K562 (cell line): ENCODE results near the gene PHF12. TPM values are rescaled to one million over a fixed set of nuclear protein-coding genes. Genes with fewer than 3 reads are reported as not detected.

Source experiments
- CREM ChIP-seq: IDR thresholded peaks from 2 replicates; pipeline ENCODE4 v1.6.1; 2014; ENCODE audit warnings: antibody characterized with exemption, low read depth
- CTBP1 ChIP-seq: fragments of 450-650 bp; IDR thresholded peaks from 2 replicates; pipeline ENCODE4 v1.6.1; 2016; ENCODE audit warnings: borderline replicate concordance
- FOXA3 ChIP-seq, 2 experiments: fragments of 450-650 bp in 1 of 2; sonication (generic) in 1 of 2; formaldehyde crosslinking; IDR thresholded peaks in 1 of 2; conservative IDR thresholded peaks in 1 of 2; 2 replicates each; pipeline versions ENCODE4 v1.4.0 to v1.8.0; 2020 to 2022; ENCODE audit warnings: mild to moderate bottlenecking in 2 of 2, missing genetic modification reagents in 1 of 2
- FOXK2 ChIP-seq, 2 experiments: fragments of 450-650 bp; IDR thresholded peaks in 1 of 2; conservative IDR thresholded peaks in 1 of 2; 2 replicates each; pipeline ENCODE4 v1.6.1; 2016; ENCODE audit warnings: low read depth in 2 of 2, mild to moderate bottlenecking in 1 of 2
- HIVEP1 ChIP-seq: fragments of 250-450 bp; sonication (Bioruptor Pico); IDR thresholded peaks from 2 replicates; pipeline ENCODE4 v1.4.0; 2020; ENCODE audit warnings: mild to moderate bottlenecking
- PHB ChIP-seq: fragments of 250-450 bp; sonication (Bioruptor Pico); IDR thresholded peaks from 2 replicates; pipeline ENCODE4 v1.5.0; 2021
- TSC22D4 ChIP-seq: fragments of 450-650 bp; IDR thresholded peaks from 2 replicates; pipeline ENCODE4 v1.6.1; 2016; ENCODE audit warnings: missing genetic modification characterization, missing biosample characterization, control low read depth
- XRCC3 ChIP-seq: fragments of 450-650 bp; IDR thresholded peaks from 2 replicates; pipeline ENCODE4 v1.6.1; 2017; ENCODE audit warnings: mild to moderate bottlenecking, moderate library complexity
- ZFP1 ChIP-seq: fragments of 450-650 bp; formaldehyde crosslinking; IDR thresholded peaks from 2 replicates; pipeline ENCODE4 v1.4.0; 2020; ENCODE audit warnings: mild to moderate bottlenecking, mixed read lengths
- ZNF232 ChIP-seq: sonication (generic); formaldehyde crosslinking; IDR thresholded peaks from 2 replicates; pipeline ENCODE4 v1.8.0; 2022; ENCODE audit warnings: mild to moderate bottlenecking, missing genetic modification reagents
- polyA plus RNA-seq, 8 experiments: library from polyadenylated mRNA; depleted of rRNA in 4 of 8; stranded (reverse) in 5 of 8; unstranded in 3 of 8; fragments of >200 nt; fragmentation: Nextera tagmentation in 2 of 8; fragmentation: Illumina TruSeq in 1 of 8; extraction: Ambion mirVana in 2 of 8; extraction: Trizol in 1 of 8; gene quantifications; 2 replicates each; pipeline versions ENCODE4 v1.2.1 to v1.2.3, GENCODE V29; 2011 to 2014; ENCODE audit warnings: inconsistent platforms in 1 of 8, missing spikeins in 1 of 8
- total RNA-seq, 7 experiments: library from RNA; depleted of rRNA in 6 of 7; stranded (reverse); fragments of >200 nt in 6 of 7; fragmentation: Illumina TruSeq in 2 of 7; extraction: Trizol in 2 of 7; gene quantifications; 2 replicates each; pipeline versions ENCODE4 v1.2.1 to v1.2.3, GENCODE V29; 2011 to 2021; ENCODE audit warnings: low replicate concordance in 1 of 7
- TF ChIP-seq, protein P1 (sequence below): sonication (generic); formaldehyde crosslinking; IDR thresholded peaks from 2 replicates; pipeline ENCODE4 v1.8.1; 2023; ENCODE audit warnings: mild to moderate bottlenecking, missing genetic modification reagents
- TF ChIP-seq, protein P2 (sequence below): fragments of 250-450 bp; sonication (Bioruptor Pico); IDR thresholded peaks from 2 replicates; pipeline ENCODE4 v1.4.0; 2020

PHF12 gene
- total and polyA plus RNA-seq, 9 of the 15 experiments (the other 6 are each of a cell fraction or from before 2014, with no cell fraction given): 0.82 to 31.3 (median 13.5) TPM

DNA sequence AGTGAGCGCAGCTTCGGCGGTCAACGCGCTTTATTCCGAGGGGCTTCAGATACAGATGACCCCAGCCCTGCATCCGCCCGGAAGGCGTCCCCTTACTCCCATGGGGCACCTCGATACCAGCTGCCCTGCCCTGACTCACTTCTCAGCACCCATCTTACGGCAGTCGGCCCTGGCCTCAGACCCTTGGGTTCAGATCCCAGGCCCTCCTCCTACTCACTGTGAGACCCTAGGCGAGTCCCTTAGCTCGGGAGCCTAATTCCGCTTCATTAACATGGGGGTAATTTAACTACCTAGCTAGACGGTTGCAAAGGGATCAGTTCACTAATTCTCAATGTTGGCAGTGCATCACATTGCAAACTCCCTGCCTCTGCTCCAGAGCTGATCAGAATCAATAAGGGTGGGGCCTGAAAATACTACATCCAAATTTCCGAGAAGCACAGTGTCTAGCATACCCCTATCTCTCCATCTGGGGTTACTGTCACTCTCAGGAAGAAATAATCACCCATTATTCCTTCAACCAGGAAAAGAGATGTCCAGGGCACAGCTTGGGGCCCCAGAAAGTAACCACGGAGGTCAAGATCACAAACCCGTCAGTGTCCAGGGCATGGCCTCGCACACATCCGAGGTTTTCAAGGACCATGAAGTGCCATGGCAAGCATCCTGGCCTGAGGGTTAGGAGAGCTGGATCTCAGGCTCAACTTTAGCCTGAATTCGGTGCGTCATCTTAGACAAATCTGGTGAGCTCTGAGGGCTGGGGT, 53.4 kb downstream of the PHF12 start (continued):
- TF ChIP-seq, protein P1, sequence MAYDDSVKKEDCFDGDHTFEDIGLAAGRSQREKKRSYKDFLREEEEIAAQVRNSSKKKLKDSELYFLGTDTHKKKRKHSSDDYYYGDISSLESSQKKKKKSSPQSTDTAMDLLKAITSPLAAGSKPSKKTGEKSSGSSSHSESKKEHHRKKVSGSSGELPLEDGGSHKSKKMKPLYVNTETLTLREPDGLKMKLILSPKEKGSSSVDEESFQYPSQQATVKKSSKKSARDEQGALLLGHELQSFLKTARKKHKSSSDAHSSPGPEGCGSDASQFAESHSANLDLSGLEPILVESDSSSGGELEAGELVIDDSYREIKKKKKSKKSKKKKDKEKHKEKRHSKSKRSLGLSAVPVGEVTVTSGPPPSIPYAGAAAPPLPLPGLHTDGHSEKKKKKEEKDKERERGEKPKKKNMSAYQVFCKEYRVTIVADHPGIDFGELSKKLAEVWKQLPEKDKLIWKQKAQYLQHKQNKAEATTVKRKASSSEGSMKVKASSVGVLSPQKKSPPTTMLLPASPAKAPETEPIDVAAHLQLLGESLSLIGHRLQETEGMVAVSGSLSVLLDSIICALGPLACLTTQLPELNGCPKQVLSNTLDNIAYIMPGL (CRISPR knock-in tag): peak; percentile 25; the same call in 1 of the 2 replicates
- TF ChIP-seq, protein P2, sequence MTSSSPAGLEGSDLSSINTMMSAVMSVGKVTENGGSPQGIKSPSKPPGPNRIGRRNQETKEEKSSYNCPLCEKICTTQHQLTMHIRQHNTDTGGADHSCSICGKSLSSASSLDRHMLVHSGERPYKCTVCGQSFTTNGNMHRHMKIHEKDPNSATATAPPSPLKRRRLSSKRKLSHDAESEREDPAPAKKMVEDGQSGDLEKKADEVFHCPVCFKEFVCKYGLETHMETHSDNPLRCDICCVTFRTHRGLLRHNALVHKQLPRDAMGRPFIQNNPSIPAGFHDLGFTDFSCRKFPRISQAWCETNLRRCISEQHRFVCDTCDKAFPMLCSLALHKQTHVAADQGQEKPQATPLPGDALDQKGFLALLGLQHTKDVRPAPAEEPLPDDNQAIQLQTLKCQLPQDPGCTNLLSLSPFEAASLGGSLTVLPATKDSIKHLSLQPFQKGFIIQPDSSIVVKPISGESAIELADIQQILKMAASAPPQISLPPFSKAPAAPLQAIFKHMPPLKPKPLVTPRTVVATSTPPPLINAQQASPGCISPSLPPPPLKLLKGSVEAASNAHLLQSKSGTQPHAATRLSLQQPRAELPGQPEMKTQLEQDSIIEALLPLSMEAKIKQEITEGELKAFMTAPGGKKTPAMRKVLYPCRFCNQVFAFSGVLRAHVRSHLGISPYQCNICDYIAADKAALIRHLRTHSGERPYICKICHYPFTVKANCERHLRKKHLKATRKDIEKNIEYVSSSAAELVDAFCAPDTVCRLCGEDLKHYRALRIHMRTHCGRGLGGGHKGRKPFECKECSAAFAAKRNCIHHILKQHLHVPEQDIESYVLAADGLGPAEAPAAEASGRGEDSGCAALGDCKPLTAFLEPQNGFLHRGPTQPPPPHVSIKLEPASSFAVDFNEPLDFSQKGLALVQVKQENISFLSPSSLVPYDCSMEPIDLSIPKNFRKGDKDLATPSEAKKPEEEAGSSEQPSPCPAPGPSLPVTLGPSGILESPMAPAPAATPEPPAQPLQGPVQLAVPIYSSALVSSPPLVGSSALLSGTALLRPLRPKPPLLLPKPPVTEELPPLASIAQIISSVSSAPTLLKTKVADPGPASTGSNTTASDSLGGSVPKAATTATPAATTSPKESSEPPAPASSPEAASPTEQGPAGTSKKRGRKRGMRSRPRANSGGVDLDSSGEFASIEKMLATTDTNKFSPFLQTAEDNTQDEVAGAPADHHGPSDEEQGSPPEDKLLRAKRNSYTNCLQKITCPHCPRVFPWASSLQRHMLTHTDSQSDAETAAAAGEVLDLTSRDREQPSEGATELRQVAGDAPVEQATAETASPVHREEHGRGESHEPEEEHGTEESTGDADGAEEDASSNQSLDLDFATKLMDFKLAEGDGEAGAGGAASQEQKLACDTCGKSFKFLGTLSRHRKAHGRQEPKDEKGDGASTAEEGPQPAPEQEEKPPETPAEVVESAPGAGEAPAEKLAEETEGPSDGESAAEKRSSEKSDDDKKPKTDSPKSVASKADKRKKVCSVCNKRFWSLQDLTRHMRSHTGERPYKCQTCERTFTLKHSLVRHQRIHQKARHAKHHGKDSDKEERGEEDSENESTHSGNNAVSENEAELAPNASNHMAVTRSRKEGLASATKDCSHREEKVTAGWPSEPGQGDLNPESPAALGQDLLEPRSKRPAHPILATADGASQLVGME (CRISPR knock-in tag): 0 out of 2 replicates have a peak, but pooled peaks have one; percentile 4
- 0 out of 2 replicates have a peak, but pooled peaks have one; percentile 16 for TF ChIP-seq HIVEP1 (CRISPR knock-in tag)
- TF ChIP-seq CTBP1: peak; percentile 12; the same call in 1 of the 2 replicates
- no peak for TF ChIP-seq ZNF232
- TF ChIP-seq XRCC3: no peak
- peak; percentile 32; the same call in 1 of the 2 replicates for TF ChIP-seq CREM
- no peak for TF ChIP-seq FOXK2 (conservative IDR thresholded peaks at IDR 0.05 in 1 of 2, IDR thresholded peaks at IDR 0.05 in 1 of 2; ENCODE audit: low read depth in 2 of 2)
- no peak for TF ChIP-seq TSC22D4 (tag)
- 0 out of 2 replicates have a peak, but pooled peaks have one; percentile 69 for TF ChIP-seq PHB (CRISPR knock-in tag)
- no peak for TF ChIP-seq FOXA3 (CRISPR knock-in tag; conservative IDR thresholded peaks at IDR 0.05 in 1 of 2, IDR thresholded peaks at IDR 0.05 in 1 of 2)
- TF ChIP-seq ZFP1 (CRISPR knock-in tag): peak; percentile 62; the same call in 1 of the 2 replicates
